GM12801 (cell line): Measurements from ENCODE around the gene SPON2.

ENCODE experiments used
- CTCF ChIP-seq: IDR thresholded peaks from one replicate; pipeline ENCODE4 v1.5.1; 2011; ENCODE audit warnings: control low read depth; ENCODE audit not compliant: insufficient read length; ENCODE audit errors: extremely low read depth

SPON2 gene

GRCh38 chr4:1195891-1196401 lies 23.6 kb upstream of the SPON2 start:
- TF ChIP-seq CTCF = no peak

- TF ChIP-seq CTCF = no peak
These were observed 22.8 kb upstream of the SPON2 start for GRCh38 chr4:1195109-1195671.

- TF ChIP-seq CTCF = no peak
These were observed 21.9 kb upstream of the SPON2 start for GRCh38 chr4:1194010-1194900.

- TF ChIP-seq CTCF = no peak
These were observed 21.0 kb upstream of the SPON2 start for GRCh38 chr4:1193206-1194009.

GRCh38 chr4:1192493-1193205 lies 20.3 kb upstream of the SPON2 start:
- TF ChIP-seq CTCF = no peak

- TF ChIP-seq CTCF = no peak
These were observed 19.7 kb upstream of the SPON2 start for GRCh38 chr4:1192091-1192492.
